ENCODE measurements around the gene DGCR8.

Gene DGCR8

GRCh38 chr22:20088263-20088648, 8.2 kb downstream of the DGCR8 start:
- no peak overlapping the region for H3K4me3 ChIP-seq (ENCODE audit: low read depth, low read length)
- no peak for TF ChIP-seq CTCF (IDR thresholded peaks at IDR 0.05; ENCODE audit: low read depth, low read length)

- no peak overlapping the region for H3K4me3 ChIP-seq (ENCODE audit: low read depth, low read length)
- no peak for TF ChIP-seq CTCF (IDR thresholded peaks at IDR 0.05; ENCODE audit: low read depth, low read length)
Measured at GRCh38 chr22:20089226-20089976, 9.4 kb downstream of the DGCR8 start.

GRCh38 chr22:20089977-20090729, 10.1 kb downstream of the DGCR8 start:
- no peak for TF ChIP-seq CTCF (IDR thresholded peaks at IDR 0.05; ENCODE audit: low read depth, low read length)
- H3K4me3 ChIP-seq (ENCODE audit: low read depth, low read length) = no peak overlapping the region

GRCh38 chr22:20090730-20091240, 10.7 kb downstream of the DGCR8 start:
- TF ChIP-seq CTCF (IDR thresholded peaks at IDR 0.05; ENCODE audit: low read depth, low read length) = no peak
- H3K4me3 ChIP-seq (ENCODE audit: low read depth, low read length) = no peak overlapping the region

- no peak for TF ChIP-seq CTCF (IDR thresholded peaks at IDR 0.05; ENCODE audit: low read depth, low read length)
Measured at GRCh38 chr22:20091690-20092476, 11.8 kb downstream of the DGCR8 start.

GRCh38 chr22:20092477-20092854, 12.4 kb downstream of the DGCR8 start:
- TF ChIP-seq CTCF (IDR thresholded peaks at IDR 0.05; ENCODE audit: low read depth, low read length) = no peak
- no peak overlapping the region for H3K4me3 ChIP-seq (ENCODE audit: low read depth, low read length)

More at GRCh38 chr22:20091690-20092476, 11.8 kb downstream of the DGCR8 start:
- H3K4me3 ChIP-seq (ENCODE audit: low read depth, low read length) = no peak overlapping the region

All from WI38 (cell line).